Measurements from ENCODE around the gene TMEM132C.

The TMEM132C gene

DNA sequence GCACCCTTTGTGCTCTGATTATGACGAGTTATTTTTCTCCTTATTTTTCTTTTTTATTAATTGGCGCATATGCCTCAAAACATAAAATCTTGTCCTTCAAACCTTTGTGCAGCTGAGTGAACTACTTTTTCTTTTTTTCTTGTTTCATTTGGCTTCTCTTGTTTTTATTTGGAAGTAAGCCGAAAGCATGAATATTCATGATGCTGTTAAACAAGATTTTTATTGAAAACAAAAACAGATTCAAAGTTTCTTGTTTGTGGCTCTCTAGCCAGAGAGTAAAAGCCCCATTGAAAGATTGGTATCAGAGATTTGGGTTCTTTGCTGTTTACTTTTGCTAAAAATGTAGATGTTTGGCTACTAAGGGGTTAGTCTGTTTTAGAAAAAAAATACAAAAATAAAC is 183.8 kb downstream of the TMEM132C start:
- Histone ChIP-seq H3K9ac (ENCODE audit: low read length) (no peak overlapping the region), H3K4me2 (ENCODE audit: low read depth, low read length, poor library complexity, severe bottlenecking) (no peak overlapping the region), H3K27ac (ENCODE audit: low read depth, low read length) (no peak overlapping the region), H4K20me1 (ENCODE audit: low read depth, low read length) (no peaks in the 10 kb centered on the region), H3K9me3 (ENCODE audit: insufficient read depth, low read length) (no peaks in the 10 kb centered on the region), H3F3A (ENCODE audit: insufficient read depth) (no peaks in the 10 kb centered on the region), H3K4me3 (ENCODE audit: insufficient read depth, low read length, poor library complexity, severe bottlenecking) (no peak overlapping the region), H3K36me3 (ENCODE audit: low read length) (no peaks in the 10 kb centered on the region), H3K79me2 (ENCODE audit: insufficient read depth, low read length) (no peaks in the 10 kb centered on the region), H3K9me2 (replicated peaks; ENCODE audit: insufficient read depth, low read length) (no peaks in the 10 kb centered on the region), H3K27me3 (ENCODE audit: low read length) (no peaks in the 10 kb centered on the region), H2AFZ (ENCODE audit: low read depth, low read length, severe bottlenecking) (no peak overlapping the region)
- TF ChIP-seq, protein P1, sequence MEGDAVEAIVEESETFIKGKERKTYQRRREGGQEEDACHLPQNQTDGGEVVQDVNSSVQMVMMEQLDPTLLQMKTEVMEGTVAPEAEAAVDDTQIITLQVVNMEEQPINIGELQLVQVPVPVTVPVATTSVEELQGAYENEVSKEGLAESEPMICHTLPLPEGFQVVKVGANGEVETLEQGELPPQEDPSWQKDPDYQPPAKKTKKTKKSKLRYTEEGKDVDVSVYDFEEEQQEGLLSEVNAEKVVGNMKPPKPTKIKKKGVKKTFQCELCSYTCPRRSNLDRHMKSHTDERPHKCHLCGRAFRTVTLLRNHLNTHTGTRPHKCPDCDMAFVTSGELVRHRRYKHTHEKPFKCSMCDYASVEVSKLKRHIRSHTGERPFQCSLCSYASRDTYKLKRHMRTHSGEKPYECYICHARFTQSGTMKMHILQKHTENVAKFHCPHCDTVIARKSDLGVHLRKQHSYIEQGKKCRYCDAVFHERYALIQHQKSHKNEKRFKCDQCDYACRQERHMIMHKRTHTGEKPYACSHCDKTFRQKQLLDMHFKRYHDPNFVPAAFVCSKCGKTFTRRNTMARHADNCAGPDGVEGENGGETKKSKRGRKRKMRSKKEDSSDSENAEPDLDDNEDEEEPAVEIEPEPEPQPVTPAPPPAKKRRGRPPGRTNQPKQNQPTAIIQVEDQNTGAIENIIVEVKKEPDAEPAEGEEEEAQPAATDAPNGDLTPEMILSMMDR (IDR thresholded peaks at IDR 0.05; ENCODE audit: insufficient read depth, low read length, poor library complexity, severe bottlenecking) = no peak
- no peak for TF ChIP-seq EZH2phosphoT487 (conservative IDR thresholded peaks at IDR 0.05; ENCODE audit: low read length)

DNA sequence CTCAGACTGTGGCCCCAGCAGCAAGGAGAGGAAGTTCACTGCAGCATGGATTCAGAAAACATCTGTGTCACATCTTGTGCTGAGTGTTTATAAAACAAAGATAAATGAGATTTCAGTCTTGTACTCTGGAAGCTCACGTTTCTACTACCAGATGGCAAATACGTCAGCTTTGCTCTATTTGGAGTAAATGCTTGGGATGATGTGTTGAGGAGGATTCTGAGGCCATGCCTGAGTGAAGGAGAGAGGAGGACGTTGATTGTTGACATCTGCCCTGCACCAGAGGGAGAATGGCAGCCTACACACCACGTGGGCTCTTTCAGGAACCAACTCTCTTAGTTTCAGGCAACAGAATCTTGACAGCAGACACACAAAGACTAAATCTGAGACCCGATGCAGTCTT is 188.9 kb downstream of the TMEM132C start:
- H4K20me1 ChIP-seq (ENCODE audit: low read depth, low read length) = no peaks in the 10 kb centered on the region
- no peak overlapping the region for H3K4me3 ChIP-seq (ENCODE audit: insufficient read depth, low read length, poor library complexity, severe bottlenecking)
- H3F3A ChIP-seq (ENCODE audit: insufficient read depth) = no peaks in the 10 kb centered on the region
- H3K27me3 ChIP-seq (ENCODE audit: low read length) = no peaks in the 10 kb centered on the region
- no peaks in the 10 kb centered on the region for H3K9me3 ChIP-seq (ENCODE audit: insufficient read depth, low read length)
- no peak overlapping the region for H3K27ac ChIP-seq (ENCODE audit: low read depth, low read length)
- no peaks in the 10 kb centered on the region for H3K36me3 ChIP-seq (ENCODE audit: low read length)
- no peaks in the 10 kb centered on the region for H3K9me2 ChIP-seq (replicated peaks; ENCODE audit: insufficient read depth, low read length)
- no peak overlapping the region for H2AFZ ChIP-seq (ENCODE audit: low read depth, low read length, severe bottlenecking)
- H3K79me2 ChIP-seq (ENCODE audit: insufficient read depth, low read length) = no peaks in the 10 kb centered on the region
- no peak overlapping the region for H3K4me2 ChIP-seq (ENCODE audit: low read depth, low read length, poor library complexity, severe bottlenecking)
- no peak for TF ChIP-seq EZH2phosphoT487 (conservative IDR thresholded peaks at IDR 0.05; ENCODE audit: low read length)
- TF ChIP-seq, protein P1 (IDR thresholded peaks at IDR 0.05; ENCODE audit: insufficient read depth, low read length, poor library complexity, severe bottlenecking) = no peak
- H3K9ac ChIP-seq (ENCODE audit: low read length) = no peak overlapping the region

DNA sequence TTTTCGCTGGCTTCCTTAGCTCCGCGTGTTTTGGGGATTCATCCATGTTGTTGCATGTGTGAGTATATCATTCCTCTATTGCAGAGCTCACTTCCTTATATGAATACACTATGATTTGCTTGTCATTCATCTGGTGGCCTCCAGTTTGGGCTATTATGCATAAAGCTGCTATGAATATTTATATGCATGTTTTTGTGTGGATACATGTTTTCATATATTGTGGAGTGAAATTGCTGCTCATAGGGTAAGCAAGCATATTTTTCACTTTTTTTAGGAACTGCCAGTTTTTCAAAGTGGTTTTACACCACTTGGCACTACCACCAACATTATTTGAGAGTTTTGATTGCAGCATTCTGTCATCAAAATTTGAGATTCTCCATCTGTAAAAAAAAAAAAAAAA is 190.0 kb downstream of the TMEM132C start:
- no peaks in the 10 kb centered on the region for H3K9me3 ChIP-seq (ENCODE audit: insufficient read depth, low read length)

More for the DNA sequence above, 190.0 kb downstream of the TMEM132C start:
- Histone ChIP-seq H3K79me2 (ENCODE audit: insufficient read depth, low read length) (no peaks in the 10 kb centered on the region), H4K20me1 (ENCODE audit: low read depth, low read length) (no peaks in the 10 kb centered on the region), H3K9me2 (replicated peaks; ENCODE audit: insufficient read depth, low read length) (no peaks in the 10 kb centered on the region), H3K9ac (ENCODE audit: low read length) (no peak overlapping the region), H2AFZ (ENCODE audit: low read depth, low read length, severe bottlenecking) (no peak overlapping the region), H3K4me3 (ENCODE audit: insufficient read depth, low read length, poor library complexity, severe bottlenecking) (no peak overlapping the region), H3K4me2 (ENCODE audit: low read depth, low read length, poor library complexity, severe bottlenecking) (no peak overlapping the region), H3K27ac (ENCODE audit: low read depth, low read length) (no peak overlapping the region), H3F3A (ENCODE audit: insufficient read depth) (no peaks in the 10 kb centered on the region), H3K36me3 (ENCODE audit: low read length) (no peaks in the 10 kb centered on the region), H3K27me3 (ENCODE audit: low read length) (no peaks in the 10 kb centered on the region)
- TF ChIP-seq, protein P1 (IDR thresholded peaks at IDR 0.05; ENCODE audit: insufficient read depth, low read length, poor library complexity, severe bottlenecking) = no peak
- no peak for TF ChIP-seq EZH2phosphoT487 (conservative IDR thresholded peaks at IDR 0.05; ENCODE audit: low read length)
